Measurements from ENCODE around the gene ATP8A2.

ATP8A2 gene

DNA sequence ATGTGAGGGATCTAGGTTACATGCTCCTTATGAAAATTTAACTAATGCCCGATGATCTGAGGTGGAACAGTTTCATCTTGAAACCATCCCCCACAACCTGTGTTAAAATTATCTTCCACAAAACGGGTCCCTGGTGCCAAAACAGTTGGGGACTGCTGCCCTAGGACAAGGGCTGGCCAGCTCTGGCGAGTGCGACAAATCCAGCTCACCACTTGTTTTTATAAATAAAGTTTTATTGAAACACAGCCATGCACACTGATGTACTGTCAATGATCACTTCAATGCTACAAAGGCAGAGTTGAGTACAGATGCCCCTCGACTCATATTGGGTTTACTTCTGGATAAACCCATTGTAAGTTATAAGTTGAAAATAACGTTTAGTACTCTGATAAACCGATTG is 235.3 kb downstream of the ATP8A2 start:
- no peak for DNase-seq (ENCODE audit: low spot score)
- TF ChIP-seq, protein P1, sequence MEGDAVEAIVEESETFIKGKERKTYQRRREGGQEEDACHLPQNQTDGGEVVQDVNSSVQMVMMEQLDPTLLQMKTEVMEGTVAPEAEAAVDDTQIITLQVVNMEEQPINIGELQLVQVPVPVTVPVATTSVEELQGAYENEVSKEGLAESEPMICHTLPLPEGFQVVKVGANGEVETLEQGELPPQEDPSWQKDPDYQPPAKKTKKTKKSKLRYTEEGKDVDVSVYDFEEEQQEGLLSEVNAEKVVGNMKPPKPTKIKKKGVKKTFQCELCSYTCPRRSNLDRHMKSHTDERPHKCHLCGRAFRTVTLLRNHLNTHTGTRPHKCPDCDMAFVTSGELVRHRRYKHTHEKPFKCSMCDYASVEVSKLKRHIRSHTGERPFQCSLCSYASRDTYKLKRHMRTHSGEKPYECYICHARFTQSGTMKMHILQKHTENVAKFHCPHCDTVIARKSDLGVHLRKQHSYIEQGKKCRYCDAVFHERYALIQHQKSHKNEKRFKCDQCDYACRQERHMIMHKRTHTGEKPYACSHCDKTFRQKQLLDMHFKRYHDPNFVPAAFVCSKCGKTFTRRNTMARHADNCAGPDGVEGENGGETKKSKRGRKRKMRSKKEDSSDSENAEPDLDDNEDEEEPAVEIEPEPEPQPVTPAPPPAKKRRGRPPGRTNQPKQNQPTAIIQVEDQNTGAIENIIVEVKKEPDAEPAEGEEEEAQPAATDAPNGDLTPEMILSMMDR (IDR thresholded peaks at IDR 0.05; ENCODE audit: borderline replicate concordance, control extremely low read depth, extremely low read depth, insufficient read depth, missing control alignments) = no peak
- in situ Hi-C loops (cut with MboI; ENCODE audit: low sequenced_read_pairs, unreplicated experiment) = no loop called here

DNA sequence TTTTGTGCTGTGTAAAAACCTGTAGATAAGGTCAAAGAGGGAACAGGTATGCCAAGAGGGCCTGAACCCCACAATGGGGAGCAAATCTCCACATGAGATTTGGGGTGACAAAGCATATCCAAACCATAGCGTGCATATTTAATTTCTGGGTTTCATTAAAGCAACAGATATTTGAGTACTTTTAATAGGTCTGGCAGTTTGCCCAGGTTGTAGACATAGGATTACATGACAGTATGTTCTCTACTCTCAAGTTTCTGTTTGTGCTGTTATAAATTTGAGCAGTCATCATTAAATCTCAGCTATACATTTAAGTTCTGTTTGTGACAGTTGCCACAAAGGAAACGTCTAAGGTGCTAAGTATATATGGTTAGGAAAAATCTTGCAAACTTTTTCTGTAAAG is 236.4 kb downstream of the ATP8A2 start:
- no peak for DNase-seq (ENCODE audit: low spot score)
- in situ Hi-C loops (cut with MboI; ENCODE audit: low sequenced_read_pairs, unreplicated experiment) = no loop called here
- TF ChIP-seq, protein P1 (IDR thresholded peaks at IDR 0.05; ENCODE audit: borderline replicate concordance, control extremely low read depth, extremely low read depth, insufficient read depth, missing control alignments) = no peak

DNA sequence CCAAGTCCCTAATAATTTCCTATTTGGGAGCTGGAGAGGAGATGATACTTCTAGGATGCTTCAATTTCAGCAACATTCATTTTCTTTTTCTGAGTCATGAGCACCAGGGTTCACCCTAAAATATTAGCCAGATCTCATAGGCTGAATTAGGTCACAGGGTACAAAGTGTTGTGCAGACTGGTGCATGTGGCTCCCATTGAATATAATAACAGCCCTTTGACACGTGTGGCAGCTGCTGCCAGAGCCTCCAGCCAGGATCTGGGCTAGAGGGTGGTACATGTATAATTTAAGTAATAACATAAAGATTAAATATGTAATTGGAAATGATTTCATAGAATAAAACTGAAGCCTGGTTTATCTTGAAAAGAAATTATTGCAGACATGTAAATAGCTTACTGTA is 244.9 kb downstream of the ATP8A2 start:
- TF ChIP-seq, protein P1 (IDR thresholded peaks at IDR 0.05; ENCODE audit: borderline replicate concordance, control extremely low read depth, extremely low read depth, insufficient read depth, missing control alignments) = no peak
- no peak for DNase-seq (ENCODE audit: low spot score)
- in situ Hi-C loops (cut with MboI; ENCODE audit: low sequenced_read_pairs, unreplicated experiment) = no loop called here

DNA sequence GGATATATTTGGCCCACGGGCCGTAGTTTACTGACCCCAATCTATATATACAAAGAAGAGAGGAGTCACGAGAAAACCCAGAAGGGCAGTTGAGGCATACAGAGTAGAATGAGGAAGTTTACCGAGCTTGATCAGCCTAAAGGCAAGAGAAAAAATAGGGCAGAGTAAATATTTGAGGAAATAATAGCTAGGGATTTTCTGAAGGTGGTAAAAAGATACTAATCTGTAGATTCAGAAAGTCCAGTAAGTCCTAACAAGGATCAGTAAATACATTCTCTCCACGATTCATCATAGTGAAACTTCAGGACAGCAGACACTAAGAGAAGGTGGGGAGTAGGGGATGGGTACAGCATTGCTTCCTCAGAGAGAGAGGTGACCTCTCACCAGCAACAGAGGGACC is 248.1 kb downstream of the ATP8A2 start:
- TF ChIP-seq, protein P1 (IDR thresholded peaks at IDR 0.05; ENCODE audit: borderline replicate concordance, control extremely low read depth, extremely low read depth, insufficient read depth, missing control alignments) = no peak
- no peak for DNase-seq (ENCODE audit: low spot score)
- in situ Hi-C loops (cut with MboI; ENCODE audit: low sequenced_read_pairs, unreplicated experiment) = no loop called here

DNA sequence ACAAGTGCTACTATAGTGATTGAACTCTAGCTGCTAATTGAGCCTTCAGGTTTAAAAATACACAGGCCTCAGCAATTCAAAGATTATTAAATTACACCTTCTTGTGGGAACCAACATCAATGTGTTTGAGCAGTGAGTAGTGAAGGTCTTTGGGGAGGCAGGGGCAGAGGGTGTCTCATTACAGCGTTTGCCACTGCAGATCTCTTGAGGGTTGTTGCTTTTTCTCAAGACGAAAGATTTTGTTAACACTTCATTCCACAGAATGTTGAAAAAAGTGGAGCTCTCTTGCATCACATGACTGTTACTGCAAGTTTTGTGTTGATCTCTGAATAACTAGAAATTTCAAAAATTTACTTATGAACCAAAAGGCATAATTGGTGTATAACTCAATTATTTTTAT is 253.6 kb downstream of the ATP8A2 start:
- TF ChIP-seq, protein P1 (IDR thresholded peaks at IDR 0.05; ENCODE audit: borderline replicate concordance, control extremely low read depth, extremely low read depth, insufficient read depth, missing control alignments) = no peak
- in situ Hi-C loops (cut with MboI; ENCODE audit: low sequenced_read_pairs, unreplicated experiment) = no loop called here
- no peak for DNase-seq (ENCODE audit: low spot score)

DNA sequence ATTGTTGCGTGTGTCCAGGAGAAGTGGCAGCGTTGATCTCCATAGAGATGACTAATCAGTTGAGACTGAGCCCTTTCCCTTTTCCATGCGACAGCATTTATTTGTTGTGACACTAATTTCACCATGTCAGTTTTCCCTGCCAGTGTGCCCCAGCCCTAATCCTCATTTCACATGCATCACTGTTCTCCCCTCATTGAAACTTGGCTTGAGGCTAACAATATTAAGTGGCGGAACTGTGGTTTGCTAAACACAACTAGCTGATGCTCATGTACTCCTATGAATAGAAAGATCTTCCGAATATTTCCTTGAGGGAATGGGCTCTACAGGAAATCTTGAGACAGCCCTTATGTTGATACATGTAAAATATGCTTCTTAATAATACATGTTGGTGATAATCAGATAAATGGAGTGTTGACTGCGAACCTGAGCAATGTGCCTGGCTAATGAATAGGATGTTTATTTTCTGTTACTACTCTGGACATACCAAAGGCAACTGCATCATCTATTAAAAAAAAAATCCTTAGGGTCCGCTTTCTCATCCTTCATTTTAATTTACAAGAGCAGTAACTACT is 258.6 kb downstream of the ATP8A2 start:
- no peak for DNase-seq (ENCODE audit: low spot score)
- in situ Hi-C loops (cut with MboI; ENCODE audit: low sequenced_read_pairs, unreplicated experiment) = no loop called here
- TF ChIP-seq, protein P1 (IDR thresholded peaks at IDR 0.05; ENCODE audit: borderline replicate concordance, control extremely low read depth, extremely low read depth, insufficient read depth, missing control alignments) = no peak
